Lung (tissue), 12 donors: ENCODE data around the gene LPAR1. TPM values are rescaled to one million over a fixed set of nuclear protein-coding genes. Genes with fewer than 3 reads are reported as not detected.

Source experiments
- ATAC-seq: fragments of 200-7000 bp; cut with Tn5 transposase; one replicate; pipeline ENCODE4 v1.9.1; 2020; ENCODE audit warnings: moderate number of reproducible peaks; ENCODE audit not compliant: insufficient read depth, low FRiP score
- DNase-seq, 3 donors: peaks; one replicate each; pipeline ENCODE4 v3.0.0-alpha.2; 2013 to 2017
- H3K27ac ChIP-seq, 2 donors: one replicate each; pipeline ENCODE4 v1.5.1; 2013; ENCODE audit warnings: mild to moderate bottlenecking in 2 of 2, moderate library complexity in 2 of 2, control low read depth in 1 of 2, inconsistent platforms in 1 of 2, low read depth in 1 of 2, low read length in 1 of 2
- H3K27me3 ChIP-seq, 3 donors: one replicate each; pipeline ENCODE4 v1.5.1; 2013; ENCODE audit warnings: low read length in 2 of 3; ENCODE audit not compliant: control insufficient read depth in 3 of 3, insufficient read depth in 3 of 3
- H3K36me3 ChIP-seq, 4 donors: one replicate each; pipeline ENCODE4 v1.5.1; 2013; ENCODE audit warnings: low read length in 4 of 4, mild to moderate bottlenecking in 1 of 4, moderate library complexity in 1 of 4; ENCODE audit not compliant: control insufficient read depth in 4 of 4, insufficient read depth in 4 of 4
- H3K4me1 ChIP-seq, 5 donors: one replicate each; pipeline ENCODE4 v1.5.1; 2013; ENCODE audit warnings: low read length in 5 of 5, mild to moderate bottlenecking in 2 of 5, moderate library complexity in 1 of 5; ENCODE audit not compliant: control insufficient read depth in 5 of 5, insufficient read depth in 5 of 5
- H3K4me3 ChIP-seq: one replicate; pipeline ENCODE4 v1.5.1; 2013; ENCODE audit warnings: mild to moderate bottlenecking, control low read depth, moderate library complexity
- H3K9ac ChIP-seq, 2 donors: one replicate each; pipeline ENCODE4 v1.5.1; 2013; ENCODE audit warnings: low read length in 2 of 2, control low read depth in 1 of 2; ENCODE audit not compliant: insufficient read depth in 1 of 2
- H3K9me3 ChIP-seq, 4 donors: one replicate each; pipeline ENCODE4 v1.5.1; 2013; ENCODE audit warnings: low read length in 3 of 4, mild to moderate bottlenecking in 1 of 4, moderate library complexity in 1 of 4; ENCODE audit not compliant: control insufficient read depth in 4 of 4, insufficient read depth in 3 of 4
- CTCF ChIP-seq: IDR thresholded peaks from 2 replicates; pipeline ENCODE4 v1.5.1; 2012; ENCODE audit warnings: mild to moderate bottlenecking; ENCODE audit errors: control extremely low read depth, extremely low read depth
- WGBS, 2 donors: extraction: QIAGEN DNeasy Blood & Tissue Kit; methylation state at CpG; one replicate each; pipeline ENCODE4 v1.1.7; 2013; 5-methylcytosine and 5-hydroxymethylcytosine counted together
- polyA plus RNA-seq, 2 donors: library from polyadenylated mRNA; stranded (reverse); fragments of 200-250 nt; gene quantifications; one replicate each; pipeline ENCODE4 v1.2.1, GENCODE V29; 2013
- total RNA-seq, 2 donors: library from RNA; depleted of rRNA in 1 of 2; stranded (reverse); fragments of >200 nt in 1 of 2; gene quantifications; one replicate each; pipeline ENCODE4 v1.2.1, GENCODE V29; 2014 to 2021
- donor health status: control.
- donor health status: control.
- donor health status: Bipolar disorder and iron deficiency.
- donor health status: healthy.
- donor health status: DM: yes; HTN: yes; CAD: no.

The LPAR1 gene
- total and polyA plus RNA-seq, 4 donors, result 5.2 to 47.6 (median 23.3) TPM

GRCh38 chr9:110837401-110838005 lies 200.8 kb downstream of the LPAR1 start:
- ATAC-seq (no peak), DNase-seq (no peak)
- no peak overlapping the region for H3K27ac ChIP-seq
- no peak overlapping the region for H3K9ac ChIP-seq
- TF ChIP-seq CTCF, result no peak
- WGBS, 2 donors, result 86 to 93% methylated on average over 2 of the region's 2 CpGs
- no peaks in the 10 kb centered on the region for H3K4me1 ChIP-seq
- no peak overlapping the region for H3K4me3 ChIP-seq
- peaks cover 0 to 3% (median 0%) of the 10 kb centered on the region in 4 donors for H3K9me3 ChIP-seq
- no peaks in the 10 kb centered on the region for H3K27me3 ChIP-seq
- no peaks in the 10 kb centered on the region for H3K36me3 ChIP-seq

- DNase-seq (no peak), ATAC-seq (no peak)
- Histone ChIP-seq H3K4me1 (no peaks in the 10 kb centered on the region), H3K9ac (no peak overlapping the region), H3K9me3 (no peaks in the 10 kb centered on the region), H3K27me3 (no peaks in the 10 kb centered on the region), H3K4me3 (no peak overlapping the region), H3K27ac (no peak overlapping the region), H3K36me3 (no peaks in the 10 kb centered on the region)
- 85 to 90% methylated on average over 1 of the region's 1 CpG for whole genome bisulfite sequencing, 2 donors
- no peak for TF ChIP-seq CTCF
Observed at GRCh38 chr9:110835859-110836271, 202.4 kb downstream of the LPAR1 start.

GRCh38 chr9:110835404-110835803 lies 202.9 kb downstream of the LPAR1 start:
- WGBS, 2 donors, result 59 to 78% methylated on average over 3 of the region's 3 CpGs
- H3K4me3 ChIP-seq, result no peak overlapping the region
- H3K27me3 ChIP-seq, result no peaks in the 10 kb centered on the region
- ATAC-seq (no peak), DNase-seq (no peak)
- no peaks in the 10 kb centered on the region for H3K4me1 ChIP-seq
- no peaks in the 10 kb centered on the region for H3K36me3 ChIP-seq
- H3K27ac ChIP-seq, result no peak overlapping the region
- TF ChIP-seq CTCF, result no peak
- no peaks in the 10 kb centered on the region for H3K9me3 ChIP-seq
- no peak overlapping the region for H3K9ac ChIP-seq

- Histone ChIP-seq H3K4me1 (peaks cover 0 to 4% (median 0%) of the 10 kb centered on the region in 5 donors), H3K9ac (no peak overlapping the region), H3K36me3 (no peaks in the 10 kb centered on the region), H3K27ac (no peak overlapping the region), H3K9me3 (no peaks in the 10 kb centered on the region), H3K27me3 (no peaks in the 10 kb centered on the region), H3K4me3 (no peak overlapping the region)
- no peak for ATAC-seq
- no peak for TF ChIP-seq CTCF
- whole genome bisulfite sequencing, 2 donors, result 79 to 87% methylated on average over 3 of the region's 3 CpGs
- DNase-seq, result no peak
Observed at GRCh38 chr9:110832926-110833325, 205.3 kb downstream of the LPAR1 start.
